HG03575 (cell line): ENCODE measurements around the gene NFAT5.
A peak's percentile ranks its signal among the peaks of the same experiment; 100 is the strongest.
"Not testable (repeated sequence)": the region's sequence is repeated elsewhere in the genome, so short reads cannot be mapped to it uniquely, and the experiment has no call there.

ENCODE experiments used
- ATAC-seq: cut with Tn5 transposase; IDR thresholded peaks from one replicate; pipeline ENCODE4 v1.9.1; 2021; ENCODE audit not compliant: unreplicated experiment, insufficient number of reproducible peaks, low FRiP score; ENCODE audit errors: extremely low read depth

The NFAT5 gene

DNA sequence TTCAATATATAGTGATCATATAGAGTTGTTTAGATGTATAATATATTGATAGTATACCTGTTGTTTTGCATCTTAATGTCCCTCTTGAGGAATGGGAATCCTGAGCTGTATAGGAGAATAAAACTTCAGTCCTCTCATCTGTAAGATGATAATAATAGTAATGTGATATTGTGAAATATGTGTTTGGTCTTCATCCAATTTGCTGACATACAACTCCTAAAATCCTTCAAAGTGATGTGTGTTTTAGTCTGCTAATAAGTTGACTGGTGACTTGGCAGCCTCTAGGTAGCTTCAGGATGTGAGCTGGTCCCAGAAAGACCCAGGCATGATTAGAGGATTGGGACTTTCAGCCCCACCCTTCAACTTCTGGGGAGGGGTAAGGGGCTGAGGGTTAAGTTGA, 22.8 kb upstream of the NFAT5 start:
- ATAC-seq = no peak

DNA sequence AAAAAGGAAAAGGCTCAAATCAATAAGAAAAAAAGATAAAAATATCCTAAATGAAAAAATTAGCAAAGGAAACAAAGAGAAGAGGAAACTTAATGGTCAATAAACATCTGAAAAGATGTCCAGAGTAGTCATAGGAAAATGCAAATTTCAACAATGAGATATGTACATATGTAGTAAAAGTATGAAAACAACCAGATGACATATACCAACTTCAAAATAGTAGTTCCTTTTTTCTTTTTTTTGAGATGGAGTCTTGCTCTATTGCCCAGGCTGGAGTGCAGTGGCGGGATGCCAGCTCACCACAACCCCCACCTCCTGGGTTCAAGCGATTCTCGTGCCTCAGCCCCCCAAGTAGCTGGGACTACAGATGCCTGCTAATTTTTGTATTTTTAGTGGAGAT, 21.7 kb upstream of the NFAT5 start:
- no peak for ATAC-seq

DNA sequence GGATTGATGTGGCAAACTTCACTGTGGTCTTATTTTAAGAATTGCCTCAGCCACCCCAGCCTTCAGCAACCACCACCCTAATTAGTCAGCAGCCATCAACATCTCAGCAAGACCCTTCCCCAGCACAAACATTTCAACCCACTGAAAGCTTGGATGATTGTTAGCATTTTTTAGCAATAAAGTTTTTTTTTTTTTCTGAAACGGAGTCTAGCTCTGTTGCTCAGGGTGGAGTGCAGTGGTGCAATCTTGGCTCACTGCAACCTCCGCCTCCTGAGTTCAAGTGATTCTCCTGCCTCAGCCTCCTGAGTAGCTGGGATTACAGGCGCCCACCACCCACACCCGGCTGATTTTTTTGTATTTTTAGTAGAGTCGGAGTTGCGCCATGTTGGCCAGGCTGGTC, 19.1 kb upstream of the NFAT5 start:
- ATAC-seq = not testable (repeated sequence)

DNA sequence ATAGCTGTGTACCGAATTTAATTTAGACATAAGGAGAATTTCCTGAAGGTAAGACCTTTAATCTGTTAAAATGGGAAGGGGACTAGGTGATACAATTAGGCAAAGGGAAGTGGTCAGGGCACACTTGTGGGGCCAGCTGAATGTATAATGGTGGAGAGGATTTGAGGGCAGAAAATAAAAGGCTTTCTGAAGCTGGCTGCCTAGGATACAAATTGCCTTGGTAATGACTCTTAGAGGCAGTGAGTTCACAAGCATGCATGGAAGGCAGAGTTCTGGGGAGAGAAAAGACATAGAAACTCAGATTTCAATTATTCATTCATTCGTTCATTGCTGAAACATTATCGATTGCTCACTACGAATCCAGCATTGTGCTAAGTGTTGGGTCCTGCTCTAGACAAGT, 12.4 kb upstream of the NFAT5 start:
- ATAC-seq = no peak

DNA sequence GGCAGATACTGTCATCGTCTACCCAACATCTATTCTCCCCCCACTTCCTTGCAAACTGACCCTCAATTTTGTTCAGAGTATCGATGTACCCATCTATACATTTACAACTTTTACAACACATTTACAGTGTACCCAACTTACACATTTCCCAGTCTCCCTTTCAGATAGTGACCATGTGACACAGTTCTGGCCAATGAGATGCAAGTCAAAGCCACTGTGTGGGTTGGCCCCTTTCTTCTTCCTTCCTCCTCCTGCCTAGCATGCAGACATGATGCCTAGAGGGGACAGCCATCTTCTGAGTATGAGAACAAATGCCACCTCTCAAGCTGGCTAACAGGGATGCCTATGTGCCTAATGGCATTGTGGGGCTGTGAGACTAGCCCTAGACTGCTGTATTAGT, 11.3 kb upstream of the NFAT5 start:
- ATAC-seq = no peak

DNA sequence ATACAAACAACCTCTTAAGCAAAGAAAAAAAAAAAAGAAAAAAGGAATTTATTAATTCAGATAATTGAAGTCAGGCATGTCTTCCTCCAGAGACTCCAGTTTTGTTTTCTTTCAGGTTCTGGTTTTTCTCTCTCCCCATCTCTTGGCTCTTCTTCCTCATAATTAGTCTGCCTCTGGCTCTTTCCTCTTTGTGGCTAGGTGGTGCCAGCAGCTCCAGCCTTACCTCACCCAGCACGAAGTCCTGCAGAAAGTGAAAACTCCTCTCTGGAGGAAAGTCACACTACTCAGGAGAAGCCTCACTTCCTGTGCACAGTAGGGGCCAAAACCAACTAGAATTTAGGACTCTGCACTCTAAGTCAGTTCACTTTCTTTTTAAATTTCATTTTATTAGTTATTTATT, 10.3 kb upstream of the NFAT5 start:
- ATAC-seq = no peak

DNA sequence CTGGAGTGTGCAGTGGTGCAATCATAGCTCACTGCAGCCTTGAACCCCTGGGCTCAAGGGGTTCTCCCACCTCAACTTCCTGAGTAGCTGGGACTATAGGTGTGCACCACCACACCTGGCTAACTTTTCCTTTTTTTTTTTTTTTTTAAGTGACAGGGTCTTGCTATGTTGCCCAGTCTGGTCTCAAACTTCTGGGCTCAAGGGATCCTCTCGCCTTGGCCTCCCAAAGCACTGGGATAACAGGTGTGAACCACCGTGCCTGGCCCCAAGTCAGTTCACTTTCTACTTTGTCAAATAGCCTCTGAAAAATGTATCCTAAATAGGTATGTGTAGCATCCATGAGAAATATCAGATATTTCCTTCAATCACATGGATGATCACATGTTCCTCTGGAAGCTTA, 9.9 kb upstream of the NFAT5 start:
- ATAC-seq = no peak

DNA sequence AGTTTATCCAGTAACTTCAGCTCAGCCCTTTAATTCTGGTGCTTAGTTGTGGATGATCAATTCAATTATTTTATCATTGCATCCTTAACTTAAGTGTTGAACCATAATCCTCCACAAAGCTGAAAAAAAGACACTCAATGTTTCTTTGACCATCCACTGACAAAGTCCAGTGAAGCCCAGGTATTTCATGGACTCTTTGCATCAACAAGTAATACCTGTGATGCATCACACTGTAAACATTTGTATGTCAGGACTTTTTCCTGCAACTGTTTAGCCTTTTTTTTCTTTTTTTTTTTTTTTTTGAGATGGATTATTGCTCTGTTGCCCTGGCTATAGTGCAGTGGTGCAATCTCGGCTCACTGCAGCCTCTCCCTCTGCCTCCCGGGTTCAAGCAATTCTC, 6.6 kb upstream of the NFAT5 start:
- no peak for ATAC-seq

DNA sequence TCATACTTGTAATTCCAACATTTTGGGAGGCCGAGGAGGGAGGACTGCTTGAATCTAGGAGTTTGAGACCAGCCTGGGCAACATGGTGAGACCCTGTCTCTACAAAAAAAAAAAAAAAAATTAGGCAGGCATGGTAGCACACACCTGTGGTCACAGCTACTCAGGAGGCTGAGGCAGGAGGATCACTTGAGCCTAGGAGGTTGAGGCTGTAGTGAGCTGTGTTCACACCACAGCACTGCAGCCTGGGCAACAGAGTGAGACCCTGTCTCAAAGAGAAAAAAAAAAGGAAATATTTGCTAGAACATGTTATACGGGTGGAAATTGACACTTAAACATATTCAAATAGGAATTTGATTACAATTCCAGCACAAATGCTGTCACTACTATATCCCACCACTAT, 4.4 kb upstream of the NFAT5 start:
- ATAC-seq = not testable (repeated sequence)

DNA sequence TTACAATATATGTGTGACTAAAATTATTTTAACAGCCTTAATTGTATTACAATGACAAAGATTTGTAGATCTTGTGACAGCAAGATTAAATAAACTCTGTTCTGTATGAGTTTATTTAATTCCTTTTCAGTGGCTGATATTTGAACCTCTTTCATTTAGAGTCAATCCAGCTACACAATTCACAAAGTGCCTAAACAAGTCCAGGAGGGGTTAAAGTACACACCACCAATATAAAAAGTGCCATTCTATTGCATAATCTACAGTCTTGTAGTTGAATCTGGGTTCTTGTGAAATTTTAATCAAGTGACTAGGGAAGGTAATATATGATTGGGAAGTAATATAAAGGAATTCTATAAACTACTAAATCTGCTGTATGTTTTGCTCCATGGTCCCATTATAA, 3.9 kb upstream of the NFAT5 start:
- no peak for ATAC-seq

DNA sequence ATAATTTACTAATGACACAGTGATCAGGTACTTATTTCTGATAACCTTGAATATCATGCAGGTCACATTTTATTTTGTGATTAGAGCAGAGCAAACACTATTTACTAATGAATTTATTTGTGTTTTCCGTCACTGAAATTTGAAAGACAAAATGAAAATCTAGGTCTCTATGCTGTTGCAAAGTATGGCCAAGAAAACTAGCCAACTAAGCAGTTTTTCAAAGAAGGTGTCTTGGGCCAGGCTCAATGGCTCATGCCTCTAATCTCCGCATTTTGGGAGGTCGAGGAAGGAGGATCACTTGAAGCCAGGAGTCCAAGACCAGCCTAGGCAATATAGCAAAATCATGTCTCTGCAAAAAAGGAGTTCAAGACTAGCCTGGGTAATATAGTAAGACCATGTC, 3.0 kb upstream of the NFAT5 start:
- no peak for ATAC-seq

DNA sequence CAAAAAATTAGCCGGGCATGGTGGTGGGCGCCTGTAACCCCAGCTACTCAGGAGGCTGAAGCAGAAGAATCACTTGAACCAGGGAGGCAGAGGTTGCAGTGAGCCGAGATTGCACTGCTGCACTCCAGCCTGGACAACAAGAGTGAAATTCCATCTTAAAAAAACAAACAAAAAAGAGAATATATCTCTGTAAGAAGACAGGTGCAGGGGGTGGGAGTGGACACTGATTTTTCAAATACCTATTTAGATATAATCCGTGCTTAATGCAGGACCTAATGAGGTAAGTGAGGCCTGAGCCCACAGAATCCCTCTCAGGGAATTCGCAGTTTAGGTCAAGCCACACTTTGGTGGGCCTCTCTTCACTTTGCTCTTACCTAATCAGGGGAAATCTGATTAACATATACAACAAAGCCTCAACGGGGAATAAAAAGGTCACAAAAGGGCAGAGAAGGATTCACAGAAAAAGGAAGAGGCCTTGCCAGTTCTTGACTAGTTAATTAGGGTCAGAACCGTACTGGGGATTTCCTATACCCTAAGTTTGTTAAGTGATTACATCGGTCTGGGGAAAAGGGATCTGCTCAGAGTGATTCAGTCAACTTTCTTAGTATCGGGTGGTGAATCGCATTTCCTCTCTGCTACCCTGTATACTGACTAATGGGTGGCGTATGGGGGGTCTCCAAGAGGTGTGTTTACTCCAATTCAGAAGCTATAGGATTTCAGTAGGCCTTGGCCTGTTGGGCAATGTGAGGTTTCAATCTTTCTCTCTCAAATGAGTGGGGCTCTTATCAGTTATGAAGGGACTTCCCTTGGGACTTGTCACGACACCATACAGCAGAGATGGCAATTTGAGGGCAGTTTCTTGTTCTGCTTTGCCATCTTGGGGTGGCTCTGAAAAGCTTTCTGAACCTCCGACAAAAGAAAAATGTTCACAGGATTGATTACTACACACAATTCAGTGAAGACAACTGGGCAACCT, 1.9 kb upstream of the NFAT5 start:
- peak; percentile 32 for ATAC-seq

DNA sequence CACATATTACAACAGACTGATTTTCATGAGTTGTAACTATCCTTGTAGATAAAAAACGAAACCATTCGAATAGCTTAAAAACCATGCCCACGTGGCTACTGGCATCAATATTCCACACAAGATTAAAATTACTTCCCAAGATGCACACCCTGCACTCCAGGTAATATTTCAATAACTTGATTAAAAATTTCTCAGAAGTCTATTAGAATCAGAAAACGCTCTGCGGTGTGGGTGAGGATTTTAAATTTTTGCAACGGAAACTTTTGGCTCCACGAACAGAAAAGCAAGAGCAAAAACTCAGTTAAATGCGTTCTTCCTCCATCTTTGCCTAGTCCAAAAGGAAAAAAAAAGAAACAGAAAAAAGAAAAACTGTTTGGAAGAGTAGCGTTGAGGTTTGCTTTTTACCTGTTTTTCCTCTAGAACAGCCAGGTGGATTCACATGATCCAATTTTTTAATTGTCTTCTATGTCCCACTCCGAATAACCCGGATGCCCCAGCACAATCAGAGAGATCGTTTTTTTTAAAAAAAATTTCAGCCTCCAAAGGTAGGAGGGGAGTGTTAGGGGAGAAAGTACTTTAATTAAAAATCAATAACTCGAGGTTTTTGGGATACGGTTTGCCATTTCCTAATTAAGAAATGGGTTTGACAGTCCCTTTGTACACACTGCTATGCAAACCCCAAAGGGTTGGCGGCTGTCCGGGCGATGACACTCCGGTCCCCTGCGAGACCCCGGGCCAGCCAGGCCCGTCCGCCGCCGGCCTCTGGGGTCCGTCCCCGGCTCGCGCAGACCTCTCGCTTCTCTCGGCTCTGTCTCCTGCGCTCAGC, 708 bp upstream of the NFAT5 start:
- no peak for ATAC-seq

DNA sequence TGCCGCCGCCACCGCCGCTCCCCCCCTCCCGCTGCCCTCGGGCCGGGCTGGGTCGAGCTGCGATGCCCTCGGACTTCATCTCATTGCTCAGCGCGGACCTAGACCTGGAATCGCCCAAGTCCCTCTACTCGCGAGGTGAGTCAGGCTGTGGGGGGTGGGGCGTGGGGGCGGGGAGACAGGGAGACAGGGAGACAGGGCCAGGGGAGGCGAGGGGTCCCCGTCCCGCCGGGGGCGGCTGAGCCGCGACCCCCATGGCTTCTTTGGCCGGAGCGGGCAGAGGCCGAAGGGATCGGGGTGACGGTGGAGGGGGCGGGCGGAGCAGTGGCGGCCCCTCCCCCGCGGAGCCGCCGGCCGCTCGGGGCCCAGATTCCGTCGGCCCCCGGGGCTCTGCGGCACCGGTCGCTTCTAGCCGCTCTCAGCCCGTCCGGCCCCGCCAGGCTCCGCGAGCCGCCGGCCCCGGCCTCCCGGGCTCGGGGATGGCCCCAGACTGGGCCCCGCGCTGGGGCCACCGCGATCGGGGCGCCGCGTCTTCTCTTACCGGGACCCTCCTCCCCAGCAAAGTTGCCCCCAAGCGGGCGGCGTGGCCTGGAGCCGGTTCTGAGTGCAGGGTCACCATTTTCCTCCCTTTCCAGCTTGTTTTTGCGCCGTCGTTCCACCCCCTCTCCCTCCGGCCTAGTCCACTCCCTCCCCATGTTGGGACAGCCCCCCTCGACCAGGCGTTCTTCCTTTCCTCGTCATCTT, 644 bp downstream of the NFAT5 start:
- ATAC-seq = no peak

DNA sequence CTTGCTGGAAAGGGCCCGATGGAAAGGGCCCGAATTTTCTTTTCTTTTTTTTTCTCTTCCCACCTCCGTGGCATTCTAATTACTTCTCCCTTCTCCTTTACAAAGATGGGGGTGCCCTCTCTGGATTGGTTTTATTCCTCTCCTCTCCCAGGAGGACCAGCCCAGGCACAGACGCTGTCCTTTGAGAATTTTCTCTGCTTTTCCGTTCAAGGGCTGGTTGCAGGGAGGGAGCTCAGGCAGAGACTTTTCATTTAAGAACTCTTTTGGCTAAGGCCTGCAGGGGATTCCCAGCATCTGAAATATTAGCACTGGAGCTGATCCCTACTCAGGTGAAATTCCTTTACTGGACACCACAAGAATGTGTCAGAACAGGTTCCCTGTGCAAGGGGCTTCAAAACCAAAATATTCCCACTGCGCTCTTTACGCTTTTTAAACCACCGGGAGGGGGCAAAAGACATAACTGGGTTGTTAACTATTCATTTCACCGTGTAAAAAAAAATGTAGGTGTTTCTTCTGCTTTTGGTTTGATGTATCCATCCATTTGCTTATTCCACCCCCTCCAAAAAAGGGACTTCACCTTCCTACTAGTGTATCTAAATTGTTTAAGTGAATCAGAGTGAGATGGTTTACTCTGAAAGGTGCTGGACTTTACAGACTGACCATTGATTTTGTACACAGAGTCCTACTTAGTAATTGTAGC, 1.4 kb downstream of the NFAT5 start:
- ATAC-seq = no peak

DNA sequence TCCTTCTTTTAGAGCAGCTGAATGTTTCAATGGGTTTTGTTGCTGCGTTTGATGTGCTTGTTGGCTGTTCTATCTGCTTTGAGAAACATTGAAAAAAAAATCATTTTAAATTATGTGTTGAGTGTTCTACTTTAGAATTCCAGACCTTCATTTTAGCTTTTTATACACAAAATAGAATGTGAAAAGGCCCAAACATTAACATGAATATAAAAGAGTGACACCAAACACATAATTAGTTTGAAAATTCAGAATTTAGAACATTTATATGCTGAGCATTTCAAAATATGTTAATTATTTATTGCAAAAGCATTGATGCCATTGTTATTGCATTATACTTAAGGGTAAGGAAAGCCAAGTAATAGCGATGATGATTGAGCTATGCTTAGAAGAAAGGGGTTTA, 2.9 kb downstream of the NFAT5 start:
- ATAC-seq = no peak

DNA sequence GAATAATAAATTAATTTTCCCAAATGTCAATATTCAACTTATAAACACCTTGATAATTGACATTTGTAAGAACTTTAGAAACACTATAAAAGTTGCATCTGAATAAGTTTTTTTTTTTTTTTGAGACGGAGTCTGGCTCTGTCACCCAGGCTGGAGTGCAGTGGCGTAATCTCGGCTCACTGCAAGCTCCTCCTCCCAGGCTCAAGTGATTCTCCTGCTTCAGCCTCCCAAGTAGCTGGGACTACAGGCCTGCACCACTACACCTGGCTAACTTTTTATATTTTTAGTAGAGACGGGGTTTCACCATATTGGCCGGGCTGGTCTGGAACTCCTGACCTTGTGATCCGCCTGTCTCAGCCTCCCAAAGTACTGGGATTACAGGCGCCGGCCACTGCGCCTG, 13.0 kb downstream of the NFAT5 start:
- not testable (repeated sequence) for ATAC-seq

DNA sequence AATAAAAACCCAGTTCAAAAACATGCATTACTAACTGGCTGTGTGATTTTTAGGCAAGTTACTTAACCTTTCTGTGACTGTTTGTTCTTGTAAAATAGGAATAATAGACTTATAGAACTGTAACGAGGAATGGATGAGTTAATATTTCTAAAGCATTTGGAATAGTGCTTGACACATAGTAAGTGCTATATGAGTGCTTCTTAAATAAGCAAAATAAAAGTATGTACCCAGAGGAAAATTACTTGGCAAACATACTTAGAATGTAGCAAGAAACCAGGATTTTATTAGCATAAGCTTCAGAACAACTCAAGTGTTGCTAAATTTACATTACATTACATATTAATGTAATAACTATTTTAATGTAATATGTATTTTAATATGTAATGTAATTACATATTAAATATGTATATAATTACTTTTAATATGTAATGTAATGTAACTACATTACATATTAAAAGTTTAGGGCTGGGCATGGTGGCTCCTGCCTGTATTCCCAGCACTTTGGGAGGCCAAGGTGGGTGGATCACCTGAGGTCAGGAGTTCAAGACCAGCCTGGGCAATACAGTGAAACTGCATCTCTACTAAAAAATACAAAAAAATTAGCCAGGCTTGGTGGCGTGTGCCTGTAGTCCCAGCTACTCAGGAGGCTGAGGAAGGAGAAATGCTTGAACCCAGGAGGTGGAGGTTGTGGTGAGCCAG, 14.2 kb downstream of the NFAT5 start:
- no peak for ATAC-seq
